Natural killer cell (primary cell): ENCODE measurements around the gene CALB2. TPM values are rescaled to one million over a fixed set of nuclear protein-coding genes. Genes with fewer than 3 reads are reported as not detected.

Experiments used
- ATAC-seq, 3 donors: fragments of 150-1000 bp in 2 of 3; fragments of 200-7000 bp in 1 of 3; cut with Tn5 transposase; 1 replicate in 1 of 3; 2 replicates in 2 of 3; pipeline ENCODE4 v1.10.0; 2021; ENCODE audit warnings: mild to moderate bottlenecking in 2 of 3, moderate library complexity in 2 of 3
- DNase-seq, 2 donors: peaks; one replicate each; pipeline versions ENCODE4 v3.0.0 to v3.0.0-alpha.2; 2013 to 2021; ENCODE audit warnings: mixed read lengths in 1 of 2
- H3K27ac ChIP-seq: one replicate; pipeline ENCODE4 v1.5.1; 2013; ENCODE audit warnings: mild to moderate bottlenecking, low read length
- H3K27me3 ChIP-seq: one replicate; pipeline ENCODE4 v1.6.1; 2013; ENCODE audit warnings: low read length; ENCODE audit not compliant: control insufficient read depth, insufficient read depth
- H3K36me3 ChIP-seq: one replicate; pipeline ENCODE4 v1.6.1; 2013; ENCODE audit warnings: low read length; ENCODE audit not compliant: control insufficient read depth, insufficient read depth
- H3K4me1 ChIP-seq: one replicate; pipeline ENCODE4 v1.6.1; 2013; ENCODE audit warnings: low read length; ENCODE audit not compliant: control insufficient read depth, insufficient read depth
- H3K4me3 ChIP-seq: one replicate; pipeline ENCODE4 v1.5.1; 2013; ENCODE audit warnings: low read length
- H3K9me3 ChIP-seq: one replicate; pipeline ENCODE4 v1.6.1; 2013; ENCODE audit warnings: low read length; ENCODE audit not compliant: control insufficient read depth, insufficient read depth
- H3K27ac Mint-ChIP-seq, 2 donors: one replicate each; pipeline ENCODE4 v1.8.0; 2022; ENCODE audit warnings: mild to moderate bottlenecking in 2 of 2, mixed read lengths in 2 of 2, moderate library complexity in 1 of 2
- H3K27me3 Mint-ChIP-seq, 2 donors: one replicate each; pipeline ENCODE4 v1.8.0; 2022; ENCODE audit warnings: low read depth in 2 of 2, mixed read lengths in 2 of 2
- H3K36me3 Mint-ChIP-seq: one replicate; pipeline ENCODE4 v1.8.0; 2022; ENCODE audit warnings: mixed read lengths
- H3K4me1 Mint-ChIP-seq, 2 donors: one replicate each; pipeline ENCODE4 v1.8.0; 2022; ENCODE audit warnings: mixed read lengths in 2 of 2
- H3K4me3 Mint-ChIP-seq: one replicate; pipeline ENCODE4 v1.8.0; 2022; ENCODE audit warnings: mild to moderate bottlenecking, moderate library complexity, mixed read lengths
- H3K9me3 Mint-ChIP-seq, 2 donors: one replicate each; pipeline ENCODE4 v1.8.0; 2022; ENCODE audit warnings: mixed read lengths in 2 of 2
- CTCF ChIP-seq: fragments of 200-600 bp; IDR thresholded peaks from one replicate; pipeline ENCODE4 v1.8.0; 2022; ENCODE audit warnings: antibody characterized with exemption
- WGBS: methylation state at CpG from one replicate; pipeline ENCODE4 v1.1.7; 2013; ENCODE audit warnings: missing lambda C conversion rate; ENCODE audit not compliant: insufficient coverage; 5-methylcytosine and 5-hydroxymethylcytosine counted together
- intact Hi-C: fragments of 100-400 bp; cut with micrococcal nuclease; formaldehyde crosslinking; loops from one replicate; pipeline ENCODE4 v1.14.2; 2022
- total RNA-seq, 4 donors: library from RNA; stranded (reverse); fragments of 120-200 nt in 1 of 4; gene quantifications; one replicate each; pipeline versions ENCODE4 v1.2.3 to v1.2.4, GENCODE V29; 2013 to 2022

Gene CALB2
- total RNA-seq, 3 donors from 2014 or later (not counting 1 experiment from before 2014, with no cell fraction given): not detected

GRCh38 chr16:71357681-71358080 is 842 bp upstream of the CALB2 start:
- intact Hi-C loops: loop anchor here (2.0 kb wide), 1 partner anchor 143 kb away; no protein-coding TSS in a partner anchor
- Histone ChIP-seq H3K36me3 (no peaks in the 10 kb centered on the region), H3K4me3 (no peak overlapping the region), H3K9me3 (no peaks in the 10 kb centered on the region), H3K27me3 (peaks cover 8% of the 10 kb centered on the region), H3K27ac (no peak overlapping the region), H3K4me1 (peaks cover 9% of the 10 kb centered on the region)
- no peak overlapping the region for H3K4me3 Mint-ChIP-seq
- no peaks in the 10 kb centered on the region for H3K9me3 Mint-ChIP-seq
- WGBS: 26% methylated on average over 11 of the region's 11 CpGs
- H3K27ac Mint-ChIP-seq: no peak overlapping the region
- peaks cover 11 to 14% of the 10 kb centered on the region in 2 donors for H3K27me3 Mint-ChIP-seq
- H3K4me1 Mint-ChIP-seq: peaks cover 0 to 9% of the 10 kb centered on the region in 2 donors
- ATAC-seq: no peak
- no peak for DNase-seq
- no peaks in the 10 kb centered on the region for H3K36me3 Mint-ChIP-seq
- TF ChIP-seq CTCF: no peak

- peaks cover 6 to 14% of the 10 kb centered on the region in 2 donors for H3K27me3 Mint-ChIP-seq
- H3K4me3 Mint-ChIP-seq: no peak overlapping the region
- TF ChIP-seq CTCF: no peak
- no peaks in the 10 kb centered on the region for H3K9me3 Mint-ChIP-seq
- Histone ChIP-seq H3K4me1 (peaks cover 9% of the 10 kb centered on the region), H3K27me3 (peaks cover 8% of the 10 kb centered on the region), H3K9me3 (no peaks in the 10 kb centered on the region), H3K27ac (no peak overlapping the region), H3K4me3 (no peak overlapping the region), H3K36me3 (no peaks in the 10 kb centered on the region)
- H3K36me3 Mint-ChIP-seq: no peaks in the 10 kb centered on the region
- intact Hi-C loops: loop anchor here (2.0 kb wide), 1 partner anchor 145 kb away; no protein-coding TSS in a partner anchor
- H3K27ac Mint-ChIP-seq: no peak overlapping the region
- ATAC-seq (no peak), DNase-seq (no peak)
- WGBS: 97% methylated on average over 6 of the region's 6 CpGs
- H3K4me1 Mint-ChIP-seq: peaks cover 0 to 9% of the 10 kb centered on the region in 2 donors
These were observed 908 bp downstream of the CALB2 start for GRCh38 chr16:71359431-71359830.

GRCh38 chr16:71360378-71360777 is 1.9 kb downstream of the CALB2 start:
- H3K4me3 ChIP-seq: no peak overlapping the region
- ATAC-seq: no peak
- Mint-ChIP-seq H3K27me3 (peaks cover 6 to 10% of the 10 kb centered on the region in 2 donors), H3K27ac (no peak overlapping the region), H3K36me3 (no peaks in the 10 kb centered on the region), H3K4me1 (peaks cover 0 to 9% of the 10 kb centered on the region in 2 donors), H3K9me3 (no peaks in the 10 kb centered on the region), H3K4me3 (no peak overlapping the region)
- WGBS: 59% methylated on average over 2 of the region's 2 CpGs
- H3K27ac ChIP-seq: no peak overlapping the region
- no peaks in the 10 kb centered on the region for H3K9me3 ChIP-seq
- H3K27me3 ChIP-seq: peaks cover 8% of the 10 kb centered on the region
- peaks cover 9% of the 10 kb centered on the region for H3K4me1 ChIP-seq
- H3K36me3 ChIP-seq: no peaks in the 10 kb centered on the region
- intact Hi-C loops: no loop called here
- DNase-seq: no peak
- no peak for TF ChIP-seq CTCF

GRCh38 chr16:71364133-71364681 is 5.7 kb downstream of the CALB2 start:
- Histone ChIP-seq H3K4me3 (no peak overlapping the region), H3K36me3 (no peaks in the 10 kb centered on the region), H3K27me3 (no peaks in the 10 kb centered on the region), H3K27ac (no peak overlapping the region), H3K9me3 (no peaks in the 10 kb centered on the region), H3K4me1 (no peaks in the 10 kb centered on the region)
- Mint-ChIP-seq H3K9me3 (no peaks in the 10 kb centered on the region), H3K27me3 (peaks cover 0 to 4% of the 10 kb centered on the region in 2 donors), H3K4me3 (no peak overlapping the region), H3K4me1 (peaks cover 0 to 5% of the 10 kb centered on the region in 2 donors), H3K36me3 (no peaks in the 10 kb centered on the region), H3K27ac (no peak overlapping the region)
- DNase-seq: no peak
- TF ChIP-seq CTCF: no peak
- intact Hi-C loops: no loop called here
- WGBS: 81% methylated on average over 9 of the region's 9 CpGs
- no peak for ATAC-seq
